SK-N-SH (cell line): Measurements from ENCODE around the gene CRYAA.
"Not testable (repeated sequence)": the region's sequence is repeated elsewhere in the genome, so short reads cannot be mapped to it uniquely, and the experiment has no call there.

ENCODE experiments used
- CTCF ChIP-seq: fragments of 200-600 bp; sonication (generic); IDR thresholded peaks from 2 replicates; pipeline ENCODE4 v1.6.1; 2017; ENCODE audit warnings: antibody characterized with exemption, mild to moderate bottlenecking, moderate library complexity
- REST ChIP-seq: IDR thresholded peaks from 2 replicates; pipeline ENCODE4 v1.6.1; 2012; ENCODE audit warnings: mild to moderate bottlenecking, low read depth, low read length, moderate library complexity
- SMC3 ChIP-seq: IDR thresholded peaks from 2 replicates; pipeline ENCODE4 v1.6.1; 2012; ENCODE audit warnings: low read depth, low read length, improper control_type of control experiment
- TAF1 ChIP-seq: IDR thresholded peaks from 2 replicates; pipeline ENCODE4 v1.6.1; 2012; ENCODE audit warnings: low read depth, mild to moderate bottlenecking, low read length, moderate library complexity, borderline replicate concordance

GRCh38 chr21:43173930-43174329 lies 5.1 kb downstream of the CRYAA start:
- TF ChIP-seq CTCF, SMC3, REST, TAF1: not testable (repeated sequence)
